DMS79 treated with DMSO at 0.1 percent for 48 hours (cell line): Measurements from ENCODE around the gene UXT.
"Not testable (repeated sequence)": the region's sequence is repeated elsewhere in the genome, so short reads cannot be mapped to it uniquely, and the experiment has no call there.

Source experiments
- DNase-seq: peaks from one replicate; lab custom pipeline; 2025; lab: John Stamatoyannopoulos, UW

UXT gene, protein sequence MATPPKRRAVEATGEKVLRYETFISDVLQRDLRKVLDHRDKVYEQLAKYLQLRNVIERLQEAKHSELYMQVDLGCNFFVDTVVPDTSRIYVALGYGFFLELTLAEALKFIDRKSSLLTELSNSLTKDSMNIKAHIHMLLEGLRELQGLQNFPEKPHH

DNA sequence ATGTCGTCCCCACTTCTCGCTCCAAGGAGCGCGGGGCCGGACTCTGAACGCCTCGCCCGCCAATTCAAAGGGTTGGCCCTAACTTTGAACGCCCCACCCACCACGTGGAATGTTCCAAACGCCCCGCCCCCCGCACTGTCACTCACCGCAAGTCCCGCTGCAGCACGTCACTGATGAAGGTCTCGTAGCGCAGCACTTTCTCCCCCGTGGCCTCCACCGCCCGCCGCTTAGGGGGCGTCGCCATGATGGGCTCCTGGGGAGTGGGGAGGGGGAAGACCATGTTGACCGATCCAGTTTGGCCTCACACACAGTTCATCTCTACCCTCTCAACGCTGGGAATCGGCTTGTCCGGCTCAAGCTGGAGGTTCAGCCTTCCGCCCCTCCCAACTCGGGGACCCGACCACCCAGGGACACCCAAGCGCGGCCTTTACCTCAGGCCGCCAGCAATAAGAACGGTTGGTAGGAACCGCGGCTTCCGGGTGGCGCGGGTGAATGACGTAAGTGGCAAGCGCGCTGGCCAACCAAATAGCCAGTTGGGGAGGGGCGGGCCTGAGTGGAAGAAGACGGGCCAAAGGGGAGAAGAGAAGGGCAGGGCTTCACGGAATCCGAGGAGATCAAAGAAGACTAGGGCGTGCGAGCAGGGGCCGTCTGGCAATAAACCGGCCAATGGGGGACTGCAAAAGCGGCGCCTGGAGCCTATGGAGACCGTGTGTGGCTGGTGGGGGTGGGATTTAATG lies at the start of gene UXT:
Gene UXT, minus strand, starts transcription at position 497 of the 737 bp plus-strand sequence. Its CDS starts 253 bp downstream, at position 244.
- peak; percentile 86 for DNase-seq

DNA sequence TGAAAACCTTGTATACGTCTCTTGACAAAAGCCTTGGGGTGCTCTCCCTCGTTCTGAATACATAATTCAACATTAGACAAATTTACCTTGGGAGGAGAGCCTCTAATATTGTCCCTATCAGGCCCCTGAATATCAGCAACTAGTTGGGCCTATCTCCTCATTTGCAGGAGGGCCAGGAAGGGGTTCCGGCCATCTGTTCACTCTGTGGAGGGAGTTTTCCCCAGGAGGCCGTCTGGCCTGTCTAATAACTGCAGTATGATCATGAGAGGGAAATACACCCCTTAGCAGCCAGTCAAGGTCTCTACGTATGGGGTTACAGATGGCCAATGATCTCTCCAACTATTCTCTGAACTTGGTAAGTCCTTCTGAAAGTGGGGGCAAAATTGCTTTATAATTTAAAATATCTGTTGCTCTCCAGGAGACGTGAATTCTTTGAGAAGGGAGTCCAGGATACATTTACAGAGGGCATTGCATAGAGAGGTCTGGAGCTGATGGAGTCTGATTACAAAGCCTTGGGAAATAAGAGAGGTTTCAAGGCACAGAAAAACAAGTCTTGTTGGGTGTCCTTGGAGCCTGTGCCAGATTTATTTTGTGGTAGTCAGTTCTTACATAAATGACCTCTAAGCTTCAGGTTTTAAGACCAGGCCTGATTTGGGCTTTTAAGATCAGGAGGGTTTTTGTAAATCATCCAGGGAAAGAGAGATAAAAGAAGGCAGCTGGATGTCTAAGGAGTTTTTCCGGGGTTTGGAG lies 48.2 kb upstream of the UXT start:
- DNase-seq = no peak

DNA sequence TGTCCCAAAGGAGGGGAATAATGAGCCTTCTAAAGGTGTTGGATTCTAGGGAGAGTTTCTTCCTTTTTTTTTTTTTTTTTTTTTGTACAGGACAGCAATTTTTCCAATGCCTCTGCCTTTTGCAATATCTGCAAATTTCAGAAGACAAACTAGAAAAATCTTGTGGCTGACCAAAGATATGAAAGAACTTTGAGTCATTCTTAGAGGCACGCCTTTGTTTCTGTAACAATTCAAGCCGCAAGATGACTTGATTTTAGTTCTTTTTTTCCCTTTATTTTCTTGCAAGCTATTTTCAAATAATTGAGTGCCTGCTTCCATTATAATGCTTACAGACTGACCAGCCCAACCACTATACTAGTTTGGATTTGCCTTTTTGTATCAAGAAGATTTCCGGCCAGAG lies 47.6 kb upstream of the UXT start:
- no peak for DNase-seq

DNA sequence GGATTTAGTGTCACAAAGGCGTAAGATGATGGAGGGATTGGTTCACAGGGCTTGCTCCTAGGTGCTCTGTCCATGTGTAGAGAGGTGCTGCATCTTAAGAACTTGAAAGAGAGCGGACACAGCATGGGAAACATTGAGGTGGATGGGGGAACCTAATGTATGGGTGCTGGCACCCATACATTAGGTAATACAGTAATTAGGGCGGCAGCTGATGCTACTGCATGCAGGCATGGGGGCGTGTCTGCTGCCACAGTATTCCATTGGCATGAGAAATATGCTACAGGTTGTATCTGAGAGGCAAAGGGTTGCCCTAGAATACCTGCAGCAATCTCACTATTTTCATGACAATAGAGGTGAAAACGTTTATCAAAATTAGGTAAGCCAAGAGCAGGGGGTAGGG lies 45.8 kb upstream of the UXT start:
- no peak for DNase-seq

DNA sequence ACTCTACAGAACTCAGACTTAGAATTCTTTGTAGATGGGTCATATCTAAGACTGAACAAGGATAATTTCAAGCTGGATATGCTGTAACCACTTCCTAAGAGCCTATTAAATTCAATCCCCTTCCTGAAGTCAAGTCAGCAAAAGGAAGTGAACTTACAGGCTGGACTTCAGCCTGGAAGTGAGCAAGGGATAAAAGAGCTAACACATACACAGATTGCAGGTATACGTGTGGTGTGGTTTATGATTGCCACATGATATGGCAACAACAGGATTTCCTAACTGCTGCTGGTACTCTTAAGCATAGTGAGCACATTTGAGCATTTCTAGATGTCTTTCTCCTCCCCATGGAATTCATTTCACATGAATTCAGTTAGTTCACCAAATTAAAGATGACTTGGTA lies 38.2 kb upstream of the UXT start:
- DNase-seq = no peak

DNA sequence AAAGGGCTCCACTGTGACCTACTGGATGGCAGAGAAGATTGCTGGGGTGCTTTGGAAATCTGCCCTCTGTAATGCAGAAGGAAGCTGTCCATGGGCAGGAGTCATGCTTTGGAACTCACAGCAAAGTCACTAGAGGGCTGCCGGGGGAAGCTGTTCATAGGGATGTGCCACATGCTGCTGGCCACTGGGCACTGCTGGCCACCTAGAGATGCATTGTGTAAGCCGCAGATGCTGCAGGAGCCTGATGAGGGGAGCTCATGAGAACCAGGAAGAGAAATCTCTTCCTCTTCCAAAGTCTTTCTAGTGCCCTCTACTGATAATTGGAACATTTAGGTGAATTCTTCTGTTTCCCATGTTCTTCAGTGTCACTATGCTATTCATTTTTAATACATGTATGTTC lies 31.2 kb upstream of the UXT start:
- no peak for DNase-seq

DNA sequence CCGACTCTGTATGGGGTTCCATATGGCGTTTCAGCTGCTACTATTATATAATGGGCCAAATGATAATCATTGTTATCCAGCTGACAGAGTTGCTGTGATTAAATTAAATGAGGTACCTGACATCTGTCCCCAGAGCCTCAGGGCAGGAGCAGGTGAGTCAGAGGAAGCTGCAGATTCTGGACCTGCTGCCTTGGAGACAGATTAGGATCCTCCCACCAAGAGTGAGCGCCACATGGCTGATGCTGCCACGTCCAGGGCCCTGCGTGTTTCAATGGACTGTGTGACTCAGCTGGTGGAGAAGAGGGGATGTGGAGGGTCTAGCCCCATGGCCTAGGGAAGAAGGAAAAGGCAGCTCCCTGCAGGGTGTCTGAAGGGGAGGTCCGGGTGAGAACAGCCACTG lies 28.3 kb upstream of the UXT start:
- no peak for DNase-seq

DNA sequence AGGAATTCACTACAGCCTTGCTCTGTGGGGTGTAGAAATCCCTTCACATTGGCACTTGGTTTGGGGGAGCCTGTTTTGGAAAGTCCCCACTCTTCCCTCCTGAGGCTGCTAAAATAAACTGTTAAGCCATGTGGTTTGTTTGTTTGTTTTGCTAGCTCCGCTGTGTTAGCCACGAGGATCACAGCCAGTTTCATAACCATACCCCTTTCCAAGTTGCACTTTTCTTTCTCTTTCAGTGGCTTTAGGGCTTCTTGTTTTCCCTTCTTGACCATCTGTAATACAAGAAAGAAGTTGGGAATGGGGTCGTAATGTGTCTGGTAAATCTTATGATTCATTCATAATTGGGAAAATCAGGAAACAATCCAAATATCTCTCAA lies 24.8 kb upstream of the UXT start:
- no peak for DNase-seq

DNA sequence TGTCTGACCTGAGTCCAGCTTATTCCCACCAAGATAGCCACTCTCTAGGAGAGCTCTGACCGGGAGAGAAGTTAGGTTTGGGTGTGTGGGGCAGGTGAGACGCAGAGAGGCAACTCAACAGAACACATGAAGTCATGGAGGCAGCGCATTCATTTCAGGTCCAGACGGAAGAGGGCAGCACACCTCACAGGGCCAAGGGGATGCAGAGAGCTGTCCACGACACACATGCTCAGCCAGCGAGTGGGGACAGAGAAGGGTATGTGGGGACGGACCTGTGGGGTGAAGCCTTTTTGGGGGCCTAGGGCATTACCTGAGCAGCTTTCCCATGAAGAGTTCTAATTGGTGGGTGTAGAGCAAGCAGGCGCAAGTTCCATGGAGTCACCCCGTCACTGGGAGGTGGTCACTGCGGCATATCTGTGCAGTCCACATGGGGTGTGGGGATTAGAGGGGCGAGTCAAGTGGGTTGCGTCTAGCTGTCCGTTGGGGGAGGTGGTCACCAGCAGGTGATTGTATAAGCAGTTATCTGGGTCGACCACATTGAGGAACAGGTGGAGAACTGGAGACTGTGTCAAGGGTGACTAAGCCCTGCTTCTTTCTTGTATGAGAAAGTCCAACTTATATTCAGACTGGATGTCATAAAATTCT lies 24.3 kb upstream of the UXT start:
- DNase-seq = no peak

DNA sequence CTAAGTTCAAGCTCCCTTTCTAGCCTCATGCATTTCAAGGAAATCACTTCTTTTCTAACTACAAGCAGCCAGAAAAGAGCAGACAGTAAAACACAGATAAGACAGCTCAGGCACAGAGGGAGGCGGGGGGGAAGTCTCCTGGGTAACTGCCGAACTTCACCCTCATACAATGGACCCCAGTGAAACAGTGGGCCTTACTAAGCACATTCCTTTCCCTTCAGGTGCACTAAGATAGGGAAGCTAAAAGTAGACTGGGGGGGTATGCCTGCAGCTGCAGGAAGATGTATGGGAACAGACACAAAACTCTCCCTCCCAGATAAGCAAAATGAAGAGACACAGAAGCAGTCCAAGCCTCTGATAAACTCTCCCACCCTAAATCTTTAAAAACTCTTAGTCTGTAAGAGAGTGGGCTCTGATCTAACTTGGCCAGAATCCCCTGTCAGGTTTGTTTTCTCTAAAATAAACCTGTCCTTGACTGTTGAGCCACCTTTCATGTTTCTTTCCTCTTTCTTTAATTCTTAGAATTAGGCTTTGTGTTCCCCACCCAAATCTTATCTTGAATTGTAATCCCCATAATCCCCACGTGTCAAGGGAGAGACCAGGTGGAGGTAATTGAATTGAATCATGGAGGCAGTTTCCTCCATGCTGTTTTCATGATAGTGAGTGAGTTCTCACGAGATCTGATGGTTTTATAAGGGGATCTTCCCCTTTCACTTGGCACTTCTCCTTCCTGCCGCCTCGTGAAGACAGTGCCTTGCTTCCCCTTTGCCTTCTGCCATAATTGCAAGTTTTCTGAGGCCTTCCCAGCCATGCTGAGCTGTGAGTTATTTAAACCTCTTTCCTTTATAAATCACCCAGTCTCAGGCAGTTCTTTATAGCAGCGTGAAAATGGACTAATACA lies 17.2 kb upstream of the UXT start:
- not testable (repeated sequence) for DNase-seq

DNA sequence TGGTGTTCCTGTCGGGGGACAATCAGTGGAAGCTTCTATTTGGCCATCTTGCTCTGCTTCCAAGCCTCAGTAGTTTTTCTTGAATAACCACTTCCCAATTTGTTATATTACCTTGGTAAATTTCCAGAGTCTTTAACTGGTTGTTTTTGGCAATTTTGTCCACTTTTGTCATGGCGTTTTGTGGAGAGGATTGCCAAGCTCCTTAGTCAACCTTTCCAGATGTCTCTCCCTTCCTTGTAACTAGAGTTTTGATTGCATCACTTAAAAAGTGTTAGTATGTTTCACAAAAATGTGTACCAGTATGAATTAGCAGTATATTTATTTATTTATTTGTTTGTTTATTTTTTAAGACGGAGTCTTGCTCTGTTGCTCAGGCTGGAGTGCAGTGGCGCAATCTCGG lies 15.8 kb upstream of the UXT start:
- DNase-seq = no peak

DNA sequence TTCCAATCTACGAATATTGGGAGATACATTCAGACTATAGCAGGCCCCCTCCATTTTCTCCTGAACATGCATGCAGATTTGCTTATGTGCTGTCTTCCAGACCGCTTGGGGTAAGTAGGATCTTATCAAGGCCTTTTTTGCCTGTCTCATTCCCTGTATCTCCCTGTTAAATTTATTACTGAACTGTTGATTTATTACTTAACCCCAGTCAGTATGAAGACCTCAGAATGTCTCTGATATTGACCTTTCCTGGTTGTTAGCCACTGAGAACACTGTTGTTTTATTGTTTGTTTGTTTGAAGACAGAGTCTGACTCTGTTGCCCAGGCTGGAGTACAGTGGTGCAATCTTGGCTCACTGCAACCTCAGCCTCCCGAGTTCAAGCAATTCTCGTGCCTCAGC lies 6.8 kb upstream of the UXT start:
- not testable (repeated sequence) for DNase-seq

DNA sequence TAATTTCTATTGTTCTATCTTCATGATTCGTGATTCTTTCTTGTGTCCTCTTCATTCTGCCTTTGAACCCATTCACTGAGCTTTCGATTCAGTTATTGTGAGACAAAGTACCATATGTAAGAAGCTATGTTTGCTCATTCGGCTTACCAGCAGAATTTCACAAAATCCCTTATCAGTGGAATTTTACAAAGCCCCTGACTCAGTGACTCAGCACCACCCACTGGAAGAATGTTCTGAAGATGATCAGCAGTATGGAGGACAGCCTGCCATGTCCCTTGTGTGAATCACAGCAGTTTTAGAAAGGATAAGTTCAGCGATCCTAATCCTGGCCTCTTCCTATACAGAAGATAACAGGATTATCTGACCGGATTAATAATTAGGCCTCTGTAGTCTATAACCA lies 5.8 kb upstream of the UXT start:
- DNase-seq = no peak

DNA sequence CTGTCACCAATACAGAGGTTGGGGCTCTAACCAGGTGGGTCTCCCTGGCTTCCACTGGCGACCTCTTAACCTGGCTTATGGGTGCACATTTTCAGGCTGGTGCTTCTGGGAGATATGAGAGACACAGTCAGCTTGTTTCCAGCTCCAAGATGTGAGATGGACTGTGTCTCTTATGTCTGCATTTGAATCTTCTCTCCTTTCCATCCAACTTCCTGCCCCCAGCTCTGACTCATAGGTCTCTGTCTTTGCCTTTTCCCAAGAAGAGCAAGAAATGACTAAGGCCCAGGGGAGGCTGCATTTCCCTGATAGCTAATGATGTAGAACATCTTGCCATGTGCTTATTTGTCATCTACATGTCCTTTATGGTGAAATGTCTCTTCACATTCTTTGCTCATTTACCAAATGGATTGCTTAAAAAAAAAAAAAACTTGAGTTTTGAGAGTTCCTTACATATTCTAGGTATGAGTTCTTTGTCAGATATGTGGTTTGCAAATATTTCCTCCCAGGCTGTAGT lies 3.2 kb upstream of the UXT start:
- no peak for DNase-seq

DNA sequence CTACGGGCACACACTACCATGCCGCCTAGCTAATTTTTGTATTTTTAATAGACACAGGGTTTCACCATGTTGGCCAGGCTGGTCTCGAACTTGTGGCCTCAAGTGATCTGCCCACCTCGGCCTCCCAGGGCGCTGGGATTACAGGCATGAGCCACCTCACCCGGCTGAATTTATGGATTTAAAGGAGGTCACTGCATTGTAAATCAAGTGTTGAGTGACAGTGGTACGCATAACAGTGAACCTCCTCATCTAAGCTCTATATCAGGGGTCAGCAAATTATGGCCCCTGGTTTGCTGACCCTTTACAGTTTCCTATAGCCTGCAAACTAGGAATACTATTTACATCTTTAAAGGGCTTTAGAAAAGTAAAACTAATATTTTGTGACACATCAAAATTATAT lies 2.6 kb upstream of the UXT start:
- DNase-seq = no peak

DNA sequence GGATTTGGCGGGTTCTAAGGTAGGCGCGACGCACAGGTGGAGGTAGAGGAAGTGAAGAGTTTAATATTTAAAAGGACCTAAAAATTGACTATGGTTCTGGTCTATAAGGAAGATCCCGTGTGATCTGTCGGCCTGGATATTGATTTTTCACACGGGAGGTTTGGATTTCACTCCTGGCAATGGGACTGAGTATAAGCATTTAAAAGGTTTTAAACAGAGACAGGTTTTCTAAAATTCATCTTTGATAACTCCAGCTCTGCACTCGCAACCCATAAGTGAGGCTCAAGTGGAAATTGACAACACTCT lies 394 bp upstream of the UXT start:
- DNase-seq = no peak

DNA sequence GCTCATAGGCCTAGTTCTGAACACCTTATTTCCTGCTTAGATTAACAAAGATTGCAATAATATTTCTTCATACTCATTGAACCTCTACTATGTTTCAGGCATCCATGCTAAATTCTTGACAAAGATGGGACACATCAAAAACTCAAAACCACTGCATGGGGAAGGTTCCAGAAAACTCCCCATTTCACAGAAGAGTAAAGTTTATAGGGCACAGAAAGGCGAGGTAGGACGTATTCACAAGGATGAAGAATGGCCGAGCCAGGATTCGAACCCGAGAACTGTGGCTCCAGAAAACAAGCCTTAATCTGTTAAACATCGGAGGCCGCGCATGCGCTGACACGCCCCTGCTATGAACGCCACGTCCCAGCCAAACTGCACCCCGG lies 688 bp downstream of the UXT start:
- DNase-seq = no peak

DNA sequence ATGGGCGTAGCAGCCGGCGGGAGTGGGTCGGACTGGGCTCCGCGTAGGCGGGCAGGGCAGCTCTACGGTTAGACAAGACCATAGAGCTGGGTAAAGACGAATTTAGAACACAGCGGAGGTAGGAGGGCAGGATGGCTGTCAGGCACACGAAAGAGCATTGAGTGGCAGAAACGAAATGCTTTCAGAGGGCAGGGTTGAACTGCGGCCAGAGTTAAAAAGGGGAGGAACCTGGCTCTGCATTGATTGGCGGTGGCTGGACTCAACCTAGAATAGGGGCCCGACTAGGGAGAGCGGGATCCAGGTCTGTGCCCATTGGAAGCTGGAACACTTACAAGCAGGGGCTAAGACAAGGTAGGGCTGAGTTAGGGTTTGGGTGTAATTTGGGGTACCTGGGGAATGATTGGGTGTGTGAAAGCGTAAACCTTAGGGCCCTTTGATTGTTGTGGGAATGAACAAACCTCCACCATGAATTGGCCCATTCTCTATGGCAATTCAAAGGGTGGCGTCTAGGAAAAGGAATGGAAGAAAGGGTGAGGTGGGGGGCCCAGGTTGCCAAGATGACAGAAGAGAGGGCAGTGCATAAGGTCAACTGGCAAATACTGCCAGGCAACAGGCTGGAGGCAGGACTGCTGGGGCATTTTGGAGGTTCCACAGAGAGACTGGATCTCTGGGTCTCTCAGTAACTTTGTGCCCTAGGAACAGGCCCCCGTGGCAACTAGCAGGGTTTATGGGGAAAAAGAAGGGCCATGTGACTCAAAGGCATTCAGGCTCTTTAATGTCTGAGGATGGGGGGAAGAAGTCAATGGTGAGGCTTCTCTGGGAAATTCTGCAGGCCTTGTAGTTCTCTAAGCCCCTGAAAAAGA lies 7.7 kb downstream of the UXT start:
- DNase-seq = no peak

DNA sequence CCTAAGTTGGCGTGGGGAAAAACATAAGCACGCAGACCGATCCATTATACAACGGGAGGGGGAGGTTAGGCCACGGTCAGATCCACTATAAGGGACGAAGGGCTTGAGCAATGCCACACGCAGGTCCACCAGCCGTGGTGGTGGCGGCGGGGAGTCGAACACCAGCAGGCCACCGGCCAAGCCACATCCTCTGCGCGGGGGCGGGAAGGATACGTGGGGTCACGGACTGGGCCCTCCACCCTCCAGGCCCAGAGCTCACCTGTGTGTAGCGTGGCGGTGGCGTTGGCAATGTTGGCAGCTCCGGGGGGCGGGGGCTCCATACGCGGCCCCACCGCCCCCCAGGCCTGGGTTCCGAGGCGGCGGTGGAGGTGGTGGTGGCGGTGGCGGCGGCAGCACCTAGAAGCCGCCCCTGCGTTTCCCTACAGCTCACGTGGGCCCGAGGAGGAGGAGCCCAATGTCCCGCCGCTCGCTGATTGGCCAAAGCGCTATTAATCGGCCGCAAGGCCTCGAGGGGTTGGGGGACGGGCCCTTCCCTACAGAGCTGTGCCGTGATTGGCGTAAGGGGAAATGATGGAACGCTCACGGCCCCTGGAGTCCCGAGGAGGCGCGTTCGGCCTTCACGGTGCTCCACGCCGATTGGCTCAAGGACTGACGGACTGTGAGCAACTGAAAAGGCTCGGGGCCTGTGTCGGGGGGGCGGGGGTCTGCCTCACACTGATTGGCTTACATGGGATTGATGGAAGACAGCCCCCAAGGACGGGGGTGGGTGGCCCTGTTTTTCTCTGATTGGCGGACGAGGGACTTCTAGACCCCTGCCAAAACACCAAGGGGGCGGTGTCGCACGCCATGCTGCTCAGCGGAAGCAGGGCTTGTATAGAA lies 8.6 kb downstream of the UXT start, which contains the start of gene ELK1:
Gene ELK1, minus strand, starts transcription at position 400 of the 879 bp plus-strand sequence. CDS start 9,122 bp downstream, outside the sequence.
- peak; percentile 91 for DNase-seq

DNA sequence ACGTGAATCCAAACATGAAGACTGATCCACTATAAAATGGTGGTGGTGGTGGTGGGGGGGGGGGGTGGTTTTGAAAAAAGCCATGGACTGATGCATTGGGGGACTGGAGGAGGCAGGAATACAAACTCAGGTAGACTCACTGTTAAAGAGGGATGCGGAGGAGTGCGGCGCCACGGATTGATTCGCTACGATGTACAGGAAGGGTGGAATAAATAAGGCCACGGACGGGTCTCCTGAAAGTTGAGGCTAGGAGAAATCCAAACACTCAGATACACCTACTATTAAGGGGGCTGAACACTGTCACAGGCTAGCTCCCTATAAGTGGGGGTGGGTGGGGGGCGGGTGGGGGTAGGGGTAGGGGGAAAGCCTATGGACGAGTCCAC lies 9.2 kb downstream of the UXT start:
- no peak for DNase-seq
